GM06990 (cell line): Measurements from ENCODE around the gene STPG1.

ENCODE experiments used
- DNase-seq: peaks from one replicate; pipeline ENCODE4 v3.0.0-alpha.2; 2011; ENCODE audit not compliant: insufficient read length; ENCODE audit errors: extremely low read depth
- H3K27me3 ChIP-seq: replicated peaks from 2 replicates; pipeline ENCODE4 v1.6.0; 2011; ENCODE audit warnings: low read length; ENCODE audit not compliant: control insufficient read depth, insufficient read depth
- H3K36me3 ChIP-seq: 2 replicates; pipeline ENCODE4 v1.5.1; 2011; ENCODE audit warnings: low read length; ENCODE audit not compliant: control insufficient read depth, insufficient read depth
- H3K4me3 ChIP-seq: replicated peaks from 2 replicates; pipeline ENCODE4 v1.5.1; 2011; ENCODE audit warnings: low read depth, mild to moderate bottlenecking, control low read depth, low read length
- CTCF ChIP-seq: IDR thresholded peaks from 2 replicates; pipeline ENCODE4 v1.5.1; 2011; ENCODE audit warnings: low read length, control low read depth, mild to moderate bottlenecking, inconsistent platforms; ENCODE audit not compliant: insufficient read depth, poor library complexity, severe bottlenecking

The STPG1 gene

GRCh38 chr1:24403806-24404205 lies 9.8 kb downstream of the STPG1 start:
- Histone ChIP-seq H3K27me3 (no peaks in the 10 kb centered on the region), H3K36me3 (no peaks in the 10 kb centered on the region), H3K4me3 (no peak overlapping the region)
- TF ChIP-seq CTCF: no peak
- DNase-seq: no peak

GRCh38 chr1:24400065-24400464 lies 13.5 kb downstream of the STPG1 start:
- H3K36me3 ChIP-seq: no peaks in the 10 kb centered on the region
- H3K27me3 ChIP-seq: no peaks in the 10 kb centered on the region
- no peak for DNase-seq
- no peak overlapping the region for H3K4me3 ChIP-seq
- no peak for TF ChIP-seq CTCF

- Histone ChIP-seq H3K27me3 (no peaks in the 10 kb centered on the region), H3K4me3 (no peak overlapping the region), H3K36me3 (no peaks in the 10 kb centered on the region)
- no peak for DNase-seq
- no peak for TF ChIP-seq CTCF
Measured at GRCh38 chr1:24393892-24394291, 19.7 kb downstream of the STPG1 start.

DNA sequence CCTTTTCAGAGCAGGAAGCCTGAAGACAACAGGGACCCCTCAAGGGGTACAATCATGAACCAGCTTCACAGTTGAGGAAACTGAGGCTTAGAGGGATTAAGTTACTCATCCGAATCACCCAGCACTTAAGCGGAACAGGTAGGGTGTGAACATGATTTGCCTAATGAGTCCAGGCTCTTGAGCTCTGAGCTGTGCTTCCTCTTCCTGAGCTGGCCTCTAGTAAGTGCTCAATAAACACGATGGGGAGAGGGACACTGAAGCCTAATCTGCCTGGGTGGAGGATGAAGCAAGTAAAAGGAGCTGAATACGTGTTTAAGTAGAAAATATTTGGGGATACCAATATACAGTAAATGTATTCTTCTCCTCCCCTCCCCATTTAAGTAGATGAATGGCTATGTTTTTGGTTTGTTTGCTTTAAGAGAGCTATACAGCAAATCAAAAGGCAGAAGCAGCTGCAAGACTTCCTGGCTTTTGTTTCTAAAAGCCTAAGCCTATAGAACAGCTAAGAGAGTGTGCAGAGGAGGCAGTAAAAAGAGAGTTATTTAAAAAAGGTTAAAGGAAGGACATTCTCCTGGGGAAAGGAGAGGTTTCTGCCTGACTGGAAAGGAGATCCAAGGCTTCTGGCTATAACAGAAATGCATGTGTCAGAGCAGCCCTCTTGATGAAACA lies 20.5 kb downstream of the STPG1 start:
- DNase-seq: peak; percentile 51
- TF ChIP-seq CTCF: no peak
- no peaks in the 10 kb centered on the region for H3K27me3 ChIP-seq
- H3K4me3 ChIP-seq: peak overlapping the region; percentile 1; the same call in 1 of the 2 replicates
- no peaks in the 10 kb centered on the region for H3K36me3 ChIP-seq

DNA sequence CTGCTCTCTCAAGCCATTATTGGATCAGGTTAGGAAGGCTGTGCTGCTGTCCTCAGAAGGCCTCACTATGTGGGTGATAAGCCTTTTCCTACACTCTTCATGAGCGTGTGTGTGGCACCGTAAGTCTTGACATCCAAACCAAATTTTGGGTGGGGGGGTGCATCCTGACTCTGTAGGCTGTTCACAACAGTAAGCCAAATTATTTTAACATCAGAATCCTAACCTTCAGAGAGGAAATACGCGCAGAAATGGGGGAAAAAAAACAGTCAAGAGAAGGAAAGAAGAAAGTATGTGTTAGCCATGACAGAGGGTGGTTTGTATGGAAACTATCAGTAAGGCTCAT lies 21.0 kb downstream of the STPG1 start:
- no peak for TF ChIP-seq CTCF
- Histone ChIP-seq H3K27me3 (no peaks in the 10 kb centered on the region), H3K36me3 (no peaks in the 10 kb centered on the region), H3K4me3 (peak overlapping the region; percentile 55)
- no peak for DNase-seq
